ENCODE results near the gene ADCK1. TPM values are rescaled to one million over a fixed set of nuclear protein-coding genes. Genes with fewer than 3 reads are reported as not detected.

The ADCK1 gene
- total RNA-seq, 1 experiment from 2014 or later, result 11.4 TPM

GRCh38 chr14:77878783-77879182 lies 78.9 kb downstream of the ADCK1 start (continued):
- TF ChIP-seq, protein P1, sequence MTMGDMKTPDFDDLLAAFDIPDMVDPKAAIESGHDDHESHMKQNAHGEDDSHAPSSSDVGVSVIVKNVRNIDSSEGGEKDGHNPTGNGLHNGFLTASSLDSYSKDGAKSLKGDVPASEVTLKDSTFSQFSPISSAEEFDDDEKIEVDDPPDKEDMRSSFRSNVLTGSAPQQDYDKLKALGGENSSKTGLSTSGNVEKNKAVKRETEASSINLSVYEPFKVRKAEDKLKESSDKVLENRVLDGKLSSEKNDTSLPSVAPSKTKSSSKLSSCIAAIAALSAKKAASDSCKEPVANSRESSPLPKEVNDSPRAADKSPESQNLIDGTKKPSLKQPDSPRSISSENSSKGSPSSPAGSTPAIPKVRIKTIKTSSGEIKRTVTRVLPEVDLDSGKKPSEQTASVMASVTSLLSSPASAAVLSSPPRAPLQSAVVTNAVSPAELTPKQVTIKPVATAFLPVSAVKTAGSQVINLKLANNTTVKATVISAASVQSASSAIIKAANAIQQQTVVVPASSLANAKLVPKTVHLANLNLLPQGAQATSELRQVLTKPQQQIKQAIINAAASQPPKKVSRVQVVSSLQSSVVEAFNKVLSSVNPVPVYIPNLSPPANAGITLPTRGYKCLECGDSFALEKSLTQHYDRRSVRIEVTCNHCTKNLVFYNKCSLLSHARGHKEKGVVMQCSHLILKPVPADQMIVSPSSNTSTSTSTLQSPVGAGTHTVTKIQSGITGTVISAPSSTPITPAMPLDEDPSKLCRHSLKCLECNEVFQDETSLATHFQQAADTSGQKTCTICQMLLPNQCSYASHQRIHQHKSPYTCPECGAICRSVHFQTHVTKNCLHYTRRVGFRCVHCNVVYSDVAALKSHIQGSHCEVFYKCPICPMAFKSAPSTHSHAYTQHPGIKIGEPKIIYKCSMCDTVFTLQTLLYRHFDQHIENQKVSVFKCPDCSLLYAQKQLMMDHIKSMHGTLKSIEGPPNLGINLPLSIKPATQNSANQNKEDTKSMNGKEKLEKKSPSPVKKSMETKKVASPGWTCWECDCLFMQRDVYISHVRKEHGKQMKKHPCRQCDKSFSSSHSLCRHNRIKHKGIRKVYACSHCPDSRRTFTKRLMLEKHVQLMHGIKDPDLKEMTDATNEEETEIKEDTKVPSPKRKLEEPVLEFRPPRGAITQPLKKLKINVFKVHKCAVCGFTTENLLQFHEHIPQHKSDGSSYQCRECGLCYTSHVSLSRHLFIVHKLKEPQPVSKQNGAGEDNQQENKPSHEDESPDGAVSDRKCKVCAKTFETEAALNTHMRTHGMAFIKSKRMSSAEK (CRISPR knock-in tag; IDR thresholded peaks at IDR 0.05; ENCODE audit: borderline replicate concordance), result no peak
- no peak for TF ChIP-seq NFYB (CRISPR knock-in tag; conservative IDR thresholded peaks at IDR 0.05; ENCODE audit: low read depth)

DNA sequence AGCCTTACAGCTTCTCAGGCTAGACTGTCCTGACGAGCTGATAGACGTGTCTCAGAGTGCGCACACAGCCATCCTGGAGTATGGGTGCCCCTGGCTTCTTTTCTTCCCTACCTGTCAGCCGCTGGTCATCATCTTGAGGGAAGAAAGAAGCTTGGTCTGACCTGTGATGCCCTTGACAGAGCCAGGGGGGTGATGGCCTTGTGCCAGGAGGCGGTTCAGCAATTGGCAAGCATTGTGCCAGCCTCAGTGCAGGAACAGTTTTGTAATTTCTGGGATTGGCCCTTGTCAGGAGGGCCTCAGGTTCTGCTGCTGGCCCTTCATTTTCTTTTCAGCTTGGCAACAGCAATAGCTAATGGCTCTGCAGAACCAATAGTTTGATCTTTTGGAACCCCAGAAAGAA lies 80.1 kb downstream of the ADCK1 start:
- no peak for ATAC-seq
- no peak for TF ChIP-seq TEAD1 (CRISPR knock-in tag; IDR thresholded peaks at IDR 0.05)
- Mint-ChIP-seq H3K4me1 (0 out of 2 replicates have a peak, but pooled peaks cover 6% of the 10 kb centered on the region), H3K36me3 (no peaks in the 10 kb centered on the region), H3K27me3 (ENCODE audit: low read depth) (no peaks in the 10 kb centered on the region), H3K4me3 (no peak overlapping the region), H3K9me3 (peaks cover 3% of the 10 kb centered on the region; the same call in 1 of the 2 replicates), H3K27ac (no peak overlapping the region)
- no peak for DNase-seq (ENCODE audit: low spot score)
- POLR2A ChIA-PET, result no interaction called here
- CTCF ChIA-PET, result interaction anchor here (2.6 kb wide), 1 partner anchor 18 kb away, joined by 7 read pairs; no protein-coding TSS in a partner anchor

DNA sequence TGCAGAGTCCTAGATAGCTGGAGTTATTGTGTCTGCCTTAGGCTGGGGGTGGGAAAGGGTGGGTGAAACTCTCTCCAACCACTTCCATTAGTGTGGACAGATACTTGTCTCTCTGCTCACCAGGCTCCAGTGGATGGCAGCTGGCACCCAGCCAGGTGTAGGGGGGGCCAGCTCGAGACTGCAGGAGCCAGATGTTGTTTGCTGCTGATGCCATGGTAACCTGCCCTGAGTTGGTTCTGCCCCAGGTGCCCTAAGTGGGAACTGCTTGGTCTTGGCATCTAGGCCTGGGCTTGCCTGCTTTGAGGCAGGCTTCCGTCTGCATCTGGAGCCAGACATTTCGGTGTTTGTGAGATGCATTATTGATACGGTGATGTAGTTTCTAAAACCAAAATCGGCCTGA lies 82.2 kb downstream of the ADCK1 start:
- ChIA-PET POLR2A (no interaction called here), CTCF (interaction anchor here (0.6 kb wide), 1 partner anchor 472 kb away, joined by 3 read pairs; no protein-coding TSS in a partner anchor)
- Mint-ChIP-seq H3K4me1 (0 out of 2 replicates have a peak, but pooled peaks cover 6% of the 10 kb centered on the region), H3K36me3 (no peaks in the 10 kb centered on the region), H3K9me3 (no peaks in the 10 kb centered on the region), H3K27ac (peak overlapping the region; percentile 38; the same call in 1 of the 2 replicates), H3K4me3 (no peak overlapping the region), H3K27me3 (ENCODE audit: low read depth) (no peaks in the 10 kb centered on the region)
- DNase-seq (ENCODE audit: low spot score), result no peak
- peak; percentile 28; the same call in 1 of the 2 replicates for ATAC-seq
- TF ChIP-seq CTCF (IDR thresholded peaks at IDR 0.05) (no peak), IRF1 (CRISPR knock-in tag; IDR thresholded peaks at IDR 0.05) (no peak), GRHL2 (CRISPR knock-in tag; IDR thresholded peaks at IDR 0.05; ENCODE audit: insufficient replicate concordance, severe bottlenecking) (no peak), RELA (CRISPR knock-in tag; IDR thresholded peaks at IDR 0.05; ENCODE audit: borderline replicate concordance) (no peak), NR1H2 (CRISPR knock-in tag; IDR thresholded peaks at IDR 0.05) (no peak), AFF4 (CRISPR knock-in tag; IDR thresholded peaks at IDR 0.05; ENCODE audit: borderline replicate concordance) (no peak), ELF4 (CRISPR knock-in tag; IDR thresholded peaks at IDR 0.05; ENCODE audit: low read depth) (no peak), CREM (CRISPR knock-in tag; IDR thresholded peaks at IDR 0.05) (no peak)
- TF ChIP-seq, protein P2, sequence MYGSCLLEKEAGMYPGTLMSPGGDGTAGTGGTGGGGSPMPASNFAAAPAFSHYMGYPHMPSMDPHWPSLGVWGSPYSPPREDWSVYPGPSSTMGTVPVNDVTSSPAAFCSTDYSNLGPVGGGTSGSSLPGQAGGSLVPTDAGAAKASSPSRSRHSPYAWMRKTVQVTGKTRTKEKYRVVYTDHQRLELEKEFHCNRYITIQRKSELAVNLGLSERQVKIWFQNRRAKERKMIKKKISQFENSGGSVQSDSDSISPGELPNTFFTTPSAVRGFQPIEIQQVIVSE (CRISPR knock-in tag; IDR thresholded peaks at IDR 0.05; ENCODE audit: borderline replicate concordance), result no peak
- TF ChIP-seq, protein P3, sequence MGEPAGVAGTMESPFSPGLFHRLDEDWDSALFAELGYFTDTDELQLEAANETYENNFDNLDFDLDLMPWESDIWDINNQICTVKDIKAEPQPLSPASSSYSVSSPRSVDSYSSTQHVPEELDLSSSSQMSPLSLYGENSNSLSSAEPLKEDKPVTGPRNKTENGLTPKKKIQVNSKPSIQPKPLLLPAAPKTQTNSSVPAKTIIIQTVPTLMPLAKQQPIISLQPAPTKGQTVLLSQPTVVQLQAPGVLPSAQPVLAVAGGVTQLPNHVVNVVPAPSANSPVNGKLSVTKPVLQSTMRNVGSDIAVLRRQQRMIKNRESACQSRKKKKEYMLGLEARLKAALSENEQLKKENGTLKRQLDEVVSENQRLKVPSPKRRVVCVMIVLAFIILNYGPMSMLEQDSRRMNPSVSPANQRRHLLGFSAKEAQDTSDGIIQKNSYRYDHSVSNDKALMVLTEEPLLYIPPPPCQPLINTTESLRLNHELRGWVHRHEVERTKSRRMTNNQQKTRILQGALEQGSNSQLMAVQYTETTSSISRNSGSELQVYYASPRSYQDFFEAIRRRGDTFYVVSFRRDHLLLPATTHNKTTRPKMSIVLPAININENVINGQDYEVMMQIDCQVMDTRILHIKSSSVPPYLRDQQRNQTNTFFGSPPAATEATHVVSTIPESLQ (CRISPR knock-in tag; IDR thresholded peaks at IDR 0.05), result no peak
- TF ChIP-seq, protein P4, sequence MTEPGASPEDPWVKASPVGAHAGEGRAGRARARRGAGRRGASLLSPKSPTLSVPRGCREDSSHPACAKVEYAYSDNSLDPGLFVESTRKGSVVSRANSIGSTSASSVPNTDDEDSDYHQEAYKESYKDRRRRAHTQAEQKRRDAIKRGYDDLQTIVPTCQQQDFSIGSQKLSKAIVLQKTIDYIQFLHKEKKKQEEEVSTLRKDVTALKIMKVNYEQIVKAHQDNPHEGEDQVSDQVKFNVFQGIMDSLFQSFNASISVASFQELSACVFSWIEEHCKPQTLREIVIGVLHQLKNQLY (CRISPR knock-in tag; IDR thresholded peaks at IDR 0.05), result no peak

Measured in WTC11 (cell line).